ENCODE measurements around the gene ABCA7. TPM values are rescaled to one million over a fixed set of nuclear protein-coding genes. Genes with fewer than 3 reads are reported as not detected.
A peak's percentile ranks its signal among the peaks of the same experiment; 100 is the strongest.
"Not testable (repeated sequence)": the region's sequence is repeated elsewhere in the genome, so short reads cannot be mapped to it uniquely, and the experiment has no call there.

The ABCA7 gene
- total RNA-seq, 4 donors from 2014 or later: 15.5 to 58.7 (median 29.8) TPM

- Histone ChIP-seq H3K27me3 (no peaks in the 10 kb centered on the region), H3K36me3 (no peaks in the 10 kb centered on the region), H3K4me3 (replicated peaks in 1 of 3) (peak within 1 kb of the TSS; percentile 86 to 92 (median 87)), H3K9me3 (no peaks in the 10 kb centered on the region), H3K27ac (peak within 1 kb of the TSS; percentile 93 to 94 (median 94)), H3K4me1 (peaks cover 43 to 64% of the 10 kb centered on the region in 2 donors)
- peak; percentile 98 to 99 for DNase-seq
- 1 to 3% methylated on average over 14 to 15 of the region's 68 CpGs for WGBS, 2 donors
- TF ChIP-seq CTCF (IDR thresholded peaks at IDR 0.05): no peak
- TF ChIP-seq POLR2A (IDR thresholded peaks at IDR 0.05): peak in 1 of 2 donors; percentile 73
- intact Hi-C loops (cut with DNase I): loop anchor here (5.0 kb wide), 1 partner anchor 71 kb away; no protein-coding TSS in a partner anchor
These were observed 19.0 kb upstream of the ABCA7 start, which contains the start of gene TMEM259 for GRCh38 chr19:1020868-1021425. TSS of gene TMEM259 (minus strand) at chr19:1021123. CDS start at chr19:1020996, 127 bp downstream.

GRCh38 chr19:1023883-1024188, 16.1 kb upstream of the ABCA7 start:
- H3K4me3 ChIP-seq (replicated peaks in 1 of 3); DNase-seq; H3K27me3 ChIP-seq; H3K36me3 ChIP-seq; H3K9me3 ChIP-seq: not testable (repeated sequence)
- peak overlapping the region in 2 of 3 donors; percentile 93 to 94 for H3K27ac ChIP-seq
- 84 to 89% methylated on average over 5 of the region's 5 CpGs for WGBS, 2 donors
- intact Hi-C loops (cut with DNase I): loop anchor here (5.0 kb wide), 1 partner anchor 68 kb away; no protein-coding TSS in a partner anchor
- peaks cover 38 to 56% of the 10 kb centered on the region in 2 donors for H3K4me1 ChIP-seq

GRCh38 chr19:1025080-1025479, 14.8 kb upstream of the ABCA7 start:
- H3K4me3 ChIP-seq (replicated peaks in 1 of 3); intact Hi-C loops (cut with DNase I); H3K9me3 ChIP-seq; H3K27me3 ChIP-seq; H3K27ac ChIP-seq; DNase-seq; H3K36me3 ChIP-seq: not testable (repeated sequence)
- peaks cover 28 to 53% of the 10 kb centered on the region in 2 donors for H3K4me1 ChIP-seq
- 94 to 95% methylated on average over 6 of the region's 6 CpGs for WGBS, 2 donors

- no peaks in the 10 kb centered on the region for H3K9me3 ChIP-seq
- H3K36me3 ChIP-seq: no peaks in the 10 kb centered on the region
- H3K27me3 ChIP-seq: no peaks in the 10 kb centered on the region
- TF ChIP-seq CTCF (IDR thresholded peaks at IDR 0.05) (no peak), POLR2A (IDR thresholded peaks at IDR 0.05) (peak; percentile 90 to 99)
- peaks cover 28 to 53% of the 10 kb centered on the region in 2 donors for H3K4me1 ChIP-seq
- peak; percentile 86 to 87 for DNase-seq
- H3K27ac ChIP-seq: peak within 1 kb of the TSS; percentile 88 to 96 (median 92)
- peak within 1 kb of the TSS; percentile 84 to 91 (median 86) for H3K4me3 ChIP-seq (replicated peaks in 1 of 3)
- intact Hi-C loops (cut with DNase I): no loop called here
- 11 to 45% methylated on average over 6 to 30 of the region's 63 CpGs for WGBS, 2 donors
These were observed 13.7 kb upstream of the ABCA7 start, which contains the start of gene CNN2 for GRCh38 chr19:1025960-1026782. TSS of gene CNN2 (plus strand) at chr19:1026608. CDS start at chr19:1026662, 54 bp downstream.

- H3K27me3 ChIP-seq: no peaks in the 10 kb centered on the region
These were observed 12.9 kb upstream of the ABCA7 start for GRCh38 chr19:1026783-1027649.

More at GRCh38 chr19:1026783-1027649, 12.9 kb upstream of the ABCA7 start:
- DNase-seq: peak; percentile 60 to 71
- peak overlapping the region; percentile 84 to 91 (median 86) for H3K4me3 ChIP-seq (replicated peaks in 1 of 3)
- intact Hi-C loops (cut with DNase I): no loop called here
- 2 to 6% methylated on average over 16 to 19 of the region's 36 CpGs for WGBS, 2 donors
- H3K9me3 ChIP-seq: no peaks in the 10 kb centered on the region
- peaks cover 24 to 49% of the 10 kb centered on the region in 2 donors for H3K4me1 ChIP-seq
- H3K36me3 ChIP-seq: peaks cover 3 to 4% of the 10 kb centered on the region in 2 donors
- TF ChIP-seq CTCF (IDR thresholded peaks at IDR 0.05): no peak
- no peak for TF ChIP-seq POLR2A (IDR thresholded peaks at IDR 0.05)
- H3K27ac ChIP-seq: peak overlapping the region; percentile 88 to 96 (median 92)
